Activated naive CD4-positive, alpha-beta T cell treated with anti-CD3 and anti-CD28 coated beads, Interleukin-2, amount 10 ng/mL, durations not matched to agents 5 hours and 36 hours (primary cell): ENCODE measurements around the gene STRIP2. TPM values are rescaled to one million over a fixed set of nuclear protein-coding genes. Genes with fewer than 3 reads are reported as not detected.

Source experiments
- total RNA-seq, 2 experiments: library from RNA; stranded (reverse); gene quantifications; one replicate each; pipeline ENCODE4 v1.2.3, GENCODE V29; 2021

The STRIP2 gene, protein sequence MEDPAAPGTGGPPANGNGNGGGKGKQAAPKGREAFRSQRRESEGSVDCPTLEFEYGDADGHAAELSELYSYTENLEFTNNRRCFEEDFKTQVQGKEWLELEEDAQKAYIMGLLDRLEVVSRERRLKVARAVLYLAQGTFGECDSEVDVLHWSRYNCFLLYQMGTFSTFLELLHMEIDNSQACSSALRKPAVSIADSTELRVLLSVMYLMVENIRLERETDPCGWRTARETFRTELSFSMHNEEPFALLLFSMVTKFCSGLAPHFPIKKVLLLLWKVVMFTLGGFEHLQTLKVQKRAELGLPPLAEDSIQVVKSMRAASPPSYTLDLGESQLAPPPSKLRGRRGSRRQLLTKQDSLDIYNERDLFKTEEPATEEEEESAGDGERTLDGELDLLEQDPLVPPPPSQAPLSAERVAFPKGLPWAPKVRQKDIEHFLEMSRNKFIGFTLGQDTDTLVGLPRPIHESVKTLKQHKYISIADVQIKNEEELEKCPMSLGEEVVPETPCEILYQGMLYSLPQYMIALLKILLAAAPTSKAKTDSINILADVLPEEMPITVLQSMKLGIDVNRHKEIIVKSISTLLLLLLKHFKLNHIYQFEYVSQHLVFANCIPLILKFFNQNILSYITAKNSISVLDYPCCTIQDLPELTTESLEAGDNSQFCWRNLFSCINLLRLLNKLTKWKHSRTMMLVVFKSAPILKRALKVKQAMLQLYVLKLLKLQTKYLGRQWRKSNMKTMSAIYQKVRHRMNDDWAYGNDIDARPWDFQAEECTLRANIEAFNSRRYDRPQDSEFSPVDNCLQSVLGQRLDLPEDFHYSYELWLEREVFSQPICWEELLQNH
- 10 to 100 TPM; 10.7 to 12.1 TPM for total RNA-seq

DNA sequence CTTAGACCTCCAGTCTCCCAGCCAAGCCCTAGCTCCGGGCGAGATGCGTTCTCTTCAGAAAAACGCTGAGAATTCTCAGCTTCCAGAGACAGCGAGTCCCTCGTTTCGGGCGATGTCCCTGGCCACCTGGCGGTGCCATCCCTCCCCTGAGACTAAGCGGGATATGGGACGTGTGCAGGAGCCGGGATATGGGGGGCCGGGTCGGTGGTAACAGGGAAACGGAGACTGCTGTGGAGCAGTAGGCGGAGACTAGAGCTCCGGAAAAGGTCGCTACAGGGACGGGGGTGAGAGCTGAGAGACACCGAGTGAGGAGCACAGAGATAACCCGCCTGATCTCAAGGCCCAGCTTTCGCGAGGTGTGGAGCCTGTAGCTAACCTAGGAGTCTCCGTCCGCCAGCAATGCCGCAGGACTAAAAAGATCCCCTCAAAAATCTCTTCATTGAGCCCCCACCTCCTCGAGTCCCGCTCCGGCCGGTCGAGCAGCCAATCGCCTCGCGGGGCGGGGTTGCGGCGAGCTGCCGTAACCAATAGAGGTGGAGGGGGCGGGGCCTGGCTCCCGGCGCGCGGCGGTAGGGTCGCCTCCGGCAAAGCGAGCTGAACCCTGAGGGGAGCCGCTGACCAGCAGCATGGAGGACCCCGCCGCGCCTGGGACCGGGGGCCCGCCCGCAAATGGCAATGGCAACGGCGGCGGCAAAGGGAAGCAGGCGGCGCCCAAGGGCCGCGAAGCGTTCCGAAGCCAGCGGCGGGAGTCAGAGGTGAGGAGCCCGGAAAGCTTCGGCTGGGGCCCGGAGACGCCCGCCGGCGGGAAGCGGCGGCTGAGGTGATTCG is at the start of gene STRIP2:
Gene STRIP2, plus strand, starts transcription at position 586 of the 828 bp plus-strand sequence. Its CDS starts 41 bp downstream, at position 627.

DNA sequence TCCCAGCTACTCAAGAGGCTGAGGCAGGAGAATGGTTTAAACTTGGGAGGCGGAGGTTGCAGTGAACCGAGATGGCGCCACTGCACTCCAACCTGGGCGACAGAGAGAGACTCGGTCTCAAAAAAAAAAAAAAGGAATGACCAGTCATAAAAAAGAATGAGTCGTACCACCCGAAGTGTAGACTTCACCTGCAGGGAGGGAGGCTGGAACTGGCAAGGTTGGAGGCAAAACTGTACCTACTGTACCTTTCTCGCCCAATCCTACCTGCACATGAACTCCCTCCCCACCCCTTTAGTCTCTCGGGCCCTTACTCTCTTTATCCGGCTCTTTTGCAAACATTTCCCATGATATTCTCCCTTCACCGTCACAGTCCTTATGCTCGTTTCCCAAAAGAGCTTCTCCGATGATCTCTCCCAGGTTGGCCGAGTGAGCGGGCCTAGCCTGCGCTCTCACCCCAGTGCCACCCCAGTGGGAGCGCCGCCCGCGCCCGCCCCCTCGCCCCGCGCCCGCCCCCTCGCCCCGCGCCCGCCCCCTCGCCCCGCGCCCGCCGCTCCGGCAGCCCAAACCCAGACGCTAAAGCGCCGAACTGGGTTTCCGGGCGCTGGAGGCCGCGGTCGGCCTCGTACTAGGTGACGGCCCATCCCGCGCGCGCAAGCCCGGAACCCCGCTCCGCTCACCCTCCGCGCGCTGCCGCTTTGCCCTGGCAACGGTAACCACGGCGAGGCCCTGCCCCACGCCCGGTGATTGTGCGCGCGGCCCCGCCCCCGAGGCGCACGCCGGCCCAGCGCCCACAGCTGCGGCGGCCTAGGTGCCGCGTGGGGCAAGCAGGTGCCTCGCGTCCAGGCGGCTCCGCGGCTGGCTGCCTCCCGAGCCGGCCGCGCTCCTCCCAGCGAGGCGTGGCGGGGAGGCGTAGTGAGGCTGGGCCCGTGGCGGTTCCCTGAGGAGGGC is 67.8 kb downstream of the STRIP2 start, which contains the start of gene SMKR1:
Gene SMKR1, plus strand, starts transcription at position 772 of the 948 bp plus-strand sequence. CDS start 294 bp downstream, outside the sequence.

Other genes starting within 250 kb of the STRIP2 start
- under 1 TPM in 1 of 2 experiments, not detected in 1; 0.08 TPM for gene SMO, start 245.8 kb upstream of the STRIP2 start, total RNA-seq
- 10 to 100 TPM; 13.6 to 14.8 TPM for gene AHCYL2, start 209.4 kb upstream of the STRIP2 start, total RNA-seq
- 1 to 10 TPM; 2.2 to 4.0 TPM for gene SMKR1, start 68.1 kb downstream of the STRIP2 start, total RNA-seq
- gene NRF1, start 177.3 kb downstream of the STRIP2 start, total RNA-seq, result 10 to 100 TPM; 23.7 to 27.4 TPM